AG09319 (cell line): Measurements from ENCODE around the gene TPD52L1.

Experiments
- DNase-seq: peaks from one replicate; pipeline ENCODE4 v3.0.0-alpha.2; 2010; ENCODE audit warnings: low read depth; ENCODE audit errors: extremely low read depth
- CTCF ChIP-seq: IDR thresholded peaks from 2 replicates; pipeline ENCODE4 v1.5.1; 2011; ENCODE audit warnings: low read depth, mild to moderate bottlenecking, inconsistent platforms, low read length, moderate library complexity

TPD52L1 gene

GRCh38 chr6:125285353-125285752 is 131.8 kb downstream of the TPD52L1 start:
- TF ChIP-seq CTCF: no peak
- no peak for DNase-seq

- TF ChIP-seq CTCF: no peak
- DNase-seq: no peak
Measured at GRCh38 chr6:125285936-125286335, 132.4 kb downstream of the TPD52L1 start.

GRCh38 chr6:125287718-125288117 is 134.1 kb downstream of the TPD52L1 start:
- no peak for DNase-seq
- TF ChIP-seq CTCF: no peak

GRCh38 chr6:125293587-125293986 is 140.0 kb downstream of the TPD52L1 start:
- no peak for TF ChIP-seq CTCF
- DNase-seq: no peak

GRCh38 chr6:125294036-125294435 is 140.5 kb downstream of the TPD52L1 start:
- no peak for TF ChIP-seq CTCF
- DNase-seq: no peak

- DNase-seq: no peak
- no peak for TF ChIP-seq CTCF
Measured at GRCh38 chr6:125294925-125295324, 141.4 kb downstream of the TPD52L1 start.

GRCh38 chr6:125296471-125296870 is 142.9 kb downstream of the TPD52L1 start:
- TF ChIP-seq CTCF: no peak
- no peak for DNase-seq
